WTC11 (cell line): ENCODE results near the gene SLC17A4. TPM values are rescaled to one million over a fixed set of nuclear protein-coding genes. Genes with fewer than 3 reads are reported as not detected.
A peak's percentile ranks its signal among the peaks of the same experiment; 100 is the strongest.

Experiments used
- ATAC-seq: fragments of 200-7000 bp; cut with Tn5 transposase; 2 replicates; pipeline ENCODE4 v1.10.0; 2021; ENCODE audit warnings: mild to moderate bottlenecking, moderate library complexity
- Bru-seq: library from RNA; stranded (reverse); fragments of 400-500 nt; gene quantifications from one replicate; lab custom pipeline; 2021; lab: Mats Ljungman, UMichigan
- CTCF ChIA-PET: fragments of 300-600 bp; sonication (Branson Sonifier 250); formaldehyde crosslinking; loops from one replicate; lab custom pipeline; 2021; ENCODE audit warnings: antibody characterized with exemption; lab: Charles Lee
- POLR2A ChIA-PET: fragments of 350-600 bp; sonication (Branson Sonifier 250); formaldehyde crosslinking; loops from one replicate; lab custom pipeline; 2021; ENCODE audit warnings: antibody characterized with exemption; lab: Charles Lee
- DNase-seq: peaks from one replicate; pipeline ENCODE4 v3.0.0; 2021; ENCODE audit warnings: low spot score
- H3K27ac Mint-ChIP-seq: 2 replicates; pipeline ENCODE4 v1.8.0; 2021; ENCODE audit warnings: mixed read lengths
- H3K27me3 Mint-ChIP-seq: 2 replicates; pipeline ENCODE4 v1.8.0; 2021; ENCODE audit warnings: low read depth, mild to moderate bottlenecking, moderate library complexity, mixed read lengths
- H3K36me3 Mint-ChIP-seq: 2 replicates; pipeline ENCODE4 v1.8.0; 2021; ENCODE audit warnings: mixed read lengths
- H3K4me1 Mint-ChIP-seq: 2 replicates; pipeline ENCODE4 v1.8.0; 2022; ENCODE audit warnings: mixed read lengths
- H3K4me3 Mint-ChIP-seq: 2 replicates; pipeline ENCODE4 v1.8.0; 2021; ENCODE audit warnings: mild to moderate bottlenecking, moderate library complexity, mixed read lengths
- H3K9me3 Mint-ChIP-seq: 2 replicates; pipeline ENCODE4 v1.8.0; 2021; ENCODE audit warnings: mixed read lengths
- EMX1 ChIP-seq: fragments of 250-450 bp; sonication (Bioruptor Pico); IDR thresholded peaks from 2 replicates; pipeline ENCODE4 v1.8.0; 2021; ENCODE audit warnings: mild to moderate bottlenecking
- GABPB1 ChIP-seq: sonication (generic); formaldehyde crosslinking; IDR thresholded peaks from 2 replicates; pipeline ENCODE4 v1.8.1; 2023; ENCODE audit warnings: mild to moderate bottlenecking, missing genetic modification reagents
- GRHL2 ChIP-seq: fragments of 250-450 bp; sonication (Bioruptor Pico); IDR thresholded peaks from 2 replicates; pipeline ENCODE4 v1.8.0; 2022; ENCODE audit warnings: mild to moderate bottlenecking, moderate library complexity; ENCODE audit not compliant: insufficient replicate concordance, severe bottlenecking
- MXD4 ChIP-seq: fragments of 250-450 bp; sonication (Bioruptor Pico); IDR thresholded peaks from 2 replicates; pipeline ENCODE4 v1.8.0; 2021; ENCODE audit warnings: mild to moderate bottlenecking, moderate library complexity, borderline replicate concordance
- NR3C1 ChIP-seq: sonication (generic); formaldehyde crosslinking; conservative IDR thresholded peaks from 2 replicates; pipeline ENCODE4 v1.8.1; 2023; ENCODE audit warnings: low read depth, mild to moderate bottlenecking, missing genetic modification reagents
- PRRX2 ChIP-seq: fragments of 250-450 bp; sonication (Bioruptor Pico); IDR thresholded peaks from 2 replicates; pipeline ENCODE4 v1.8.0; 2021; ENCODE audit warnings: mild to moderate bottlenecking
- RELA ChIP-seq: sonication (generic); formaldehyde crosslinking; IDR thresholded peaks from 2 replicates; pipeline ENCODE4 v1.8.1; 2022; ENCODE audit warnings: missing genetic modification reagents, mild to moderate bottlenecking, borderline replicate concordance
- TEAD1 ChIP-seq: sonication (generic); formaldehyde crosslinking; IDR thresholded peaks from 2 replicates; pipeline ENCODE4 v1.8.0; 2022; ENCODE audit warnings: mild to moderate bottlenecking, missing genetic modification reagents
- ZNF416 ChIP-seq: fragments of 250-450 bp; sonication (Bioruptor Pico); IDR thresholded peaks from 2 replicates; pipeline ENCODE4 v1.9.0; 2021; ENCODE audit warnings: mild to moderate bottlenecking, inconsistent platforms
- long read RNA-seq, 3 experiments: library from RNA in 1 of 3; library from capped mRNA in 1 of 3; library from polyadenylated mRNA in 1 of 3; unstranded in 2 of 3; stranded (forward) in 1 of 3; transcript quantifications; one replicate each; pipeline ENCODE4 v2.0.0, GENCODE V29; 2021
- total RNA-seq: library from RNA; stranded (reverse); gene quantifications from 3 replicates; pipeline ENCODE4 v1.2.3, GENCODE V29; 2021
- TF ChIP-seq, protein P1 (sequence below): sonication (generic); formaldehyde crosslinking; IDR thresholded peaks from 2 replicates; pipeline ENCODE4 v1.8.1; 2023; ENCODE audit warnings: mild to moderate bottlenecking, missing genetic modification reagents
- TF ChIP-seq, protein P2 (sequence below): sonication (generic); formaldehyde crosslinking; IDR thresholded peaks from 2 replicates; pipeline ENCODE4 v1.8.1; 2023; ENCODE audit warnings: mild to moderate bottlenecking, missing genetic modification reagents, moderate library complexity
- TF ChIP-seq, protein P3 (sequence below): fragments of 250-450 bp; sonication (Bioruptor Pico); conservative IDR thresholded peaks from 2 replicates; pipeline ENCODE4 v1.9.0; 2021; ENCODE audit warnings: mild to moderate bottlenecking
- TF ChIP-seq, protein P4 (sequence below): sonication (generic); formaldehyde crosslinking; IDR thresholded peaks from 2 replicates; pipeline ENCODE4 v1.8.0; 2022; ENCODE audit warnings: mild to moderate bottlenecking, missing genetic modification reagents

The SLC17A4 gene
- 0.05 to 0.07 TPM in 2 of 3 replicates, not detected in the other for total RNA-seq
- percentile 2 among the genes with signal in this experiment for Bru-seq, nascent RNA
- long read RNA-seq, experiment 1 = 0 reads
- long read RNA-seq, experiment 2 = 0 reads
- long read RNA-seq, experiment 3 = 0 reads

DNA sequence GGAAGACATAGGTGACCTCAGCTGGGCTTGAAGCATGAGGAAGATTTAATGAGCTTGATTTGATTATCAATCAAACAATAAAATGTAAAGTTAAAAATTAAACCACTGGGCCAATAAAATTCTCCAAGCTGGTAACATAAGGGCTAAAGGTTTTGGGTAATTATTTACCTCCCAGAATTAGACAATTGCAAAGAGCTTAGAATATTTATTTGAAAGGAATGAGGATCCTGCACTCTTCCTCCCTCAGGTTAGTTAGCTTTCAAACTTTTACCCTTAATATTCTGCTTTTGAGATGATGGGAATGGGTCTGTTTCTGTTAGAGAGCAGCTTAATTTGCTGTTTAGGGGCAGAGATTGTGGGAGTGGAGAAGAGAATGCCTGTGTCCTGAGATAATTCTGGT, at the start of gene SLC17A4:
Gene SLC17A4 (plus strand): TSS at position 208 of the 400 bp plus-strand sequence. CDS start 7,221 bp downstream, outside the sequence.
- Mint-ChIP-seq H3K27ac (no peak within 1 kb of the TSS), H3K27me3 (no peaks in the 10 kb centered on the region), H3K36me3 (no peaks in the 10 kb centered on the region), H3K4me3 (no peak within 1 kb of the TSS), H3K4me1 (no peaks in the 10 kb centered on the region), H3K9me3 (no peaks in the 10 kb centered on the region)
- ATAC-seq = no peak
- ChIA-PET CTCF (no interaction called here), POLR2A (no interaction called here)
- TF ChIP-seq GRHL2 (no peak), TEAD1 (CRISPR knock-in tag) (no peak), MXD4 (CRISPR knock-in tag) (no peak), ZNF416 (CRISPR knock-in tag) (no peak), EMX1 (CRISPR knock-in tag) (no peak), GABPB1 (no peak), PRRX2 (CRISPR knock-in tag) (no peak)
- TF ChIP-seq, protein P1, sequence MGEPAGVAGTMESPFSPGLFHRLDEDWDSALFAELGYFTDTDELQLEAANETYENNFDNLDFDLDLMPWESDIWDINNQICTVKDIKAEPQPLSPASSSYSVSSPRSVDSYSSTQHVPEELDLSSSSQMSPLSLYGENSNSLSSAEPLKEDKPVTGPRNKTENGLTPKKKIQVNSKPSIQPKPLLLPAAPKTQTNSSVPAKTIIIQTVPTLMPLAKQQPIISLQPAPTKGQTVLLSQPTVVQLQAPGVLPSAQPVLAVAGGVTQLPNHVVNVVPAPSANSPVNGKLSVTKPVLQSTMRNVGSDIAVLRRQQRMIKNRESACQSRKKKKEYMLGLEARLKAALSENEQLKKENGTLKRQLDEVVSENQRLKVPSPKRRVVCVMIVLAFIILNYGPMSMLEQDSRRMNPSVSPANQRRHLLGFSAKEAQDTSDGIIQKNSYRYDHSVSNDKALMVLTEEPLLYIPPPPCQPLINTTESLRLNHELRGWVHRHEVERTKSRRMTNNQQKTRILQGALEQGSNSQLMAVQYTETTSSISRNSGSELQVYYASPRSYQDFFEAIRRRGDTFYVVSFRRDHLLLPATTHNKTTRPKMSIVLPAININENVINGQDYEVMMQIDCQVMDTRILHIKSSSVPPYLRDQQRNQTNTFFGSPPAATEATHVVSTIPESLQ (CRISPR knock-in tag) = no peak
- TF ChIP-seq, protein P2, sequence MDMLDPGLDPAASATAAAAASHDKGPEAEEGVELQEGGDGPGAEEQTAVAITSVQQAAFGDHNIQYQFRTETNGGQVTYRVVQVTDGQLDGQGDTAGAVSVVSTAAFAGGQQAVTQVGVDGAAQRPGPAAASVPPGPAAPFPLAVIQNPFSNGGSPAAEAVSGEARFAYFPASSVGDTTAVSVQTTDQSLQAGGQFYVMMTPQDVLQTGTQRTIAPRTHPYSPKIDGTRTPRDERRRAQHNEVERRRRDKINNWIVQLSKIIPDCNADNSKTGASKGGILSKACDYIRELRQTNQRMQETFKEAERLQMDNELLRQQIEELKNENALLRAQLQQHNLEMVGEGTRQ (CRISPR knock-in tag) = no peak
- TF ChIP-seq, protein P3, sequence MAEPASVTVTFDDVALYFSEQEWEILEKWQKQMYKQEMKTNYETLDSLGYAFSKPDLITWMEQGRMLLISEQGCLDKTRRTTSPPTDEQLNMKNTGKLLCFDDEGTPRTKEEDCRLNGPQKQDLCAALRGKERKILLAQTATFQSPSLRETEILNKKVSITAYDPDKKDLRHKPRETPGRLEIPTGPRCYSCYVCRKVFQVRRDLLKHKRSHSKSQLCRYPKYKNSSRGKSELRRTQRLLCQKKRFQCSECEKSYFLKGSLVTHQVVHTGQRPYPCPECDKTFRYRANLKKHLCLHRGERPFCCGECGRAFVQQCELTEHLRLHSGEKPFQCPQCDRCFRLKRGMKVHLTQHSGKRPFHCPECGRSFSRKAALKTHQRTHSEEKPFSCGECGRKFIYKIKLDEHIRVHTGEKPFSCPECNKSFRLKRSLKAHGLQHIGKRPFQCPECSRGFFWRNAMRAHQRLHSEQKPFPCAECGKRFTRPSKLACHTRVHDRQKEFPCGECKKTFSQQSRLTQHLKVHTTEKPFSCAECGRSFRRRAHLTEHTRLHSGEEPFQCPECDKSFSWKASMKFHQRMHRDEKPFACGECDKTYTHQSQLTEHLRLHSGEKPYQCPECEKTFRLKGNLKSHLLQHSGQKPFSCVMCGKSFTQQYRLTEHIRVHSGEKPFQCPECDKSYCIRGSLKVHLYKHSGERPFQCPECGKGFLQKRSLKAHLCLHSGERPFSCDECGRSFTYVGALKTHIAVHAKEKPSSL (CRISPR knock-in tag) = no peak
- TF ChIP-seq, protein P4, sequence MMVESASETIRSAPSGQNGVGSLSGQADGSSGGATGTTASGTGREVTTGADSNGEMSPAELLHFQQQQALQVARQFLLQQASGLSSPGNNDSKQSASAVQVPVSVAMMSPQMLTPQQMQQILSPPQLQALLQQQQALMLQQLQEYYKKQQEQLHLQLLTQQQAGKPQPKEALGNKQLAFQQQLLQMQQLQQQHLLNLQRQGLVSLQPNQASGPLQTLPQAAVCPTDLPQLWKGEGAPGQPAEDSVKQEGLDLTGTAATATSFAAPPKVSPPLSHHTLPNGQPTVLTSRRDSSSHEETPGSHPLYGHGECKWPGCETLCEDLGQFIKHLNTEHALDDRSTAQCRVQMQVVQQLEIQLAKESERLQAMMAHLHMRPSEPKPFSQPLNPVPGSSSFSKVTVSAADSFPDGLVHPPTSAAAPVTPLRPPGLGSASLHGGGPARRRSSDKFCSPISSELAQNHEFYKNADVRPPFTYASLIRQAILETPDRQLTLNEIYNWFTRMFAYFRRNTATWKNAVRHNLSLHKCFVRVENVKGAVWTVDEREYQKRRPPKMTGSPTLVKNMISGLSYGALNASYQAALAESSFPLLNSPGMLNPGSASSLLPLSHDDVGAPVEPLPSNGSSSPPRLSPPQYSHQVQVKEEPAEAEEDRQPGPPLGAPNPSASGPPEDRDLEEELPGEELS = no peak
- no peak for DNase-seq

- H3K9me3 Mint-ChIP-seq = no peaks in the 10 kb centered on the region
- ChIA-PET POLR2A (no interaction called here), CTCF (interaction anchor here (0.9 to 2.0 kb wide), 3 partner anchors 12 to 176 kb away, joined by 3 to 6 read pairs (median 3); no protein-coding TSS in a partner anchor)
- no peak for DNase-seq
- H3K4me1 Mint-ChIP-seq = no peaks in the 10 kb centered on the region
- no peak for TF ChIP-seq NR3C1 (CRISPR knock-in tag)
- TF ChIP-seq RELA = no peak
- H3K27me3 Mint-ChIP-seq = no peaks in the 10 kb centered on the region
- no peaks in the 10 kb centered on the region for H3K36me3 Mint-ChIP-seq
- H3K27ac Mint-ChIP-seq = no peak overlapping the region
- H3K4me3 Mint-ChIP-seq = no peak overlapping the region
- ATAC-seq = no peak
Measured at GRCh38 chr6:25706314-25707014, 48.1 kb upstream of the SLC17A4 start.

DNA sequence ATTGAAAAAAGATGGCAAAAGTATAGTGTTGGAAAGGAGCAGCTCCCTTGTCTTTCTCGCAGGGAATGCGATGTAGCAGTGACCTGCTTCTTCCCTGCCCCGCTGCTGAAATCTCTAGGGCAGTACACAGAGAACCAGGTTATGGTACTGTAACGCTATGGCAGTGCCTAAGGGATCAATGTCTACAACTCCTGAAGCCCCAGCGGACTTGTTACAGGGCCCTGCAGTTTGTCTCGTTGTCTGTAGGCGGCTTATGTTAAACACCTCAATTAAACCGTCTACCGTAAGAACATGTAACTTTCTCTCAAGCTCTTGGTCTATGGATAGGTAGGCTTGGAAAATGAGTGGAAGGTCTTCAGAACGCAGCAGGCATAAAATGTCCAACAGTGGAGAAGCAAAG, 44.8 kb upstream of the SLC17A4 start:
- no peak for DNase-seq
- H3K9me3 Mint-ChIP-seq = no peaks in the 10 kb centered on the region
- CTCF ChIA-PET = interaction anchor here (1.0 to 2.3 kb wide), 3 partner anchors 8 to 10 kb away, joined by 4 to 15 read pairs (median 13); no protein-coding TSS in a partner anchor

More for the DNA sequence above, 44.8 kb upstream of the SLC17A4 start:
- POLR2A ChIA-PET = no interaction called here
- H3K4me3 Mint-ChIP-seq = no peak overlapping the region
- H3K27me3 Mint-ChIP-seq = no peaks in the 10 kb centered on the region
- TF ChIP-seq, protein P3 (CRISPR knock-in tag) = no peak
- H3K4me1 Mint-ChIP-seq = no peaks in the 10 kb centered on the region
- no peak overlapping the region for H3K27ac Mint-ChIP-seq
- ATAC-seq = peak; percentile 80
- no peaks in the 10 kb centered on the region for H3K36me3 Mint-ChIP-seq
